NAMALWA (cell line): ENCODE data around the gene PPP2R2C.

Experiments
- DNase-seq: peaks from one replicate; pipeline ENCODE4 v3.0.0-alpha.2; 2015; ENCODE audit warnings: low spot score

PPP2R2C gene

GRCh38 chr4:6362243-6362885 is 110.0 kb downstream of the PPP2R2C start:
- no peak for DNase-seq

- DNase-seq: no peak
Measured at GRCh38 chr4:6361076-6361784, 111.2 kb downstream of the PPP2R2C start.

- no peak for DNase-seq
Measured at GRCh38 chr4:6360385-6360784, 112.0 kb downstream of the PPP2R2C start.

- no peak for DNase-seq
Measured at GRCh38 chr4:6359536-6360308, 112.7 kb downstream of the PPP2R2C start.

- DNase-seq: no peak
Measured at GRCh38 chr4:6357476-6357875, 114.9 kb downstream of the PPP2R2C start.

- DNase-seq: no peak
Measured at GRCh38 chr4:6356076-6356560, 116.3 kb downstream of the PPP2R2C start.

GRCh38 chr4:6355052-6355451 is 117.4 kb downstream of the PPP2R2C start:
- DNase-seq: no peak

- no peak for DNase-seq
Measured at GRCh38 chr4:6354626-6355025, 117.8 kb downstream of the PPP2R2C start.

- no peak for DNase-seq
Measured at GRCh38 chr4:6354119-6354518, 118.3 kb downstream of the PPP2R2C start.

GRCh38 chr4:6352031-6352692 is 120.3 kb downstream of the PPP2R2C start:
- no peak for DNase-seq

GRCh38 chr4:6351246-6352000 is 121.0 kb downstream of the PPP2R2C start:
- no peak for DNase-seq

GRCh38 chr4:6350646-6351045 is 121.8 kb downstream of the PPP2R2C start:
- DNase-seq: no peak

- no peak for DNase-seq
Measured at GRCh38 chr4:6349896-6350603, 122.4 kb downstream of the PPP2R2C start.

GRCh38 chr4:6348408-6348807 is 124.0 kb downstream of the PPP2R2C start:
- DNase-seq: no peak

- no peak for DNase-seq
Measured at GRCh38 chr4:6347511-6348045, 124.8 kb downstream of the PPP2R2C start.

- no peak for DNase-seq
Measured at GRCh38 chr4:6346373-6347110, 125.9 kb downstream of the PPP2R2C start.

- DNase-seq: no peak
Measured at GRCh38 chr4:6345866-6346265, 126.5 kb downstream of the PPP2R2C start.

GRCh38 chr4:6345096-6345830 is 127.2 kb downstream of the PPP2R2C start:
- no peak for DNase-seq

GRCh38 chr4:6343939-6344408 is 128.4 kb downstream of the PPP2R2C start:
- no peak for DNase-seq
